AG10803 (cell line): ENCODE measurements around the gene NKX3-2.

Source experiments
- DNase-seq: peaks from one replicate; pipeline ENCODE4 v3.0.0; 2010; ENCODE audit warnings: low read depth
- H3K4me3 ChIP-seq: 2 replicates; pipeline ENCODE4 v1.5.1; 2011; ENCODE audit warnings: mild to moderate bottlenecking, low read length, control low read depth
- CTCF ChIP-seq: conservative IDR thresholded peaks from 2 replicates; pipeline ENCODE4 v1.5.1; 2011; ENCODE audit warnings: mild to moderate bottlenecking, low read length, control low read depth, inconsistent platforms

NKX3-2 gene

GRCh38 chr4:13516315-13516860, 27.9 kb downstream of the NKX3-2 start:
- DNase-seq, result no peak
- H3K4me3 ChIP-seq, result no peak overlapping the region
- no peak for TF ChIP-seq CTCF

GRCh38 chr4:13515268-13515667, 29.0 kb downstream of the NKX3-2 start:
- no peak for DNase-seq
- H3K4me3 ChIP-seq, result no peak overlapping the region
- TF ChIP-seq CTCF, result no peak

GRCh38 chr4:13514722-13515121, 29.6 kb downstream of the NKX3-2 start:
- DNase-seq, result no peak
- no peak overlapping the region for H3K4me3 ChIP-seq
- TF ChIP-seq CTCF, result no peak

GRCh38 chr4:13511101-13511500, 33.2 kb downstream of the NKX3-2 start:
- H3K4me3 ChIP-seq, result no peak overlapping the region
- DNase-seq, result no peak
- TF ChIP-seq CTCF, result no peak

- no peak for DNase-seq
- H3K4me3 ChIP-seq, result no peak overlapping the region
- TF ChIP-seq CTCF, result no peak
Observed at GRCh38 chr4:13509442-13509841, 34.9 kb downstream of the NKX3-2 start.

- DNase-seq, result no peak
- TF ChIP-seq CTCF, result no peak
- H3K4me3 ChIP-seq, result no peak overlapping the region
Observed at GRCh38 chr4:13504374-13504773, 39.9 kb downstream of the NKX3-2 start.

GRCh38 chr4:13498469-13498868, 45.8 kb downstream of the NKX3-2 start:
- TF ChIP-seq CTCF, result no peak
- no peak for DNase-seq
- no peak overlapping the region for H3K4me3 ChIP-seq
